Breast epithelium (tissue), 3 donors: ENCODE data around the gene CFAP70.

Source experiments
- CTCF ChIP-seq, 3 donors: fragments of 450-650 bp; IDR thresholded peaks; one replicate each; pipeline ENCODE4 v1.5.1; 2016 to 2017; ENCODE audit warnings: antibody characterized with exemption in 3 of 3, mild to moderate bottlenecking in 3 of 3, moderate library complexity in 3 of 3
- POLR2A ChIP-seq: fragments of 450-650 bp; IDR thresholded peaks from one replicate; pipeline ENCODE4 v1.6.1; 2016; ENCODE audit warnings: antibody characterized with exemption, mild to moderate bottlenecking, moderate library complexity

GRCh38 chr10:73376679-73377078 lies 18.0 kb upstream of the CFAP70 start:
- TF ChIP-seq CTCF (IDR thresholded peaks at IDR 0.05) = no peak
- no peak for TF ChIP-seq POLR2A
